Stimulated activated CD4-positive, alpha-beta T cell treated with anti-CD3 and anti-CD28 coated beads, Interleukin-15, amount 100 ng/mL, for 1 hour (primary cell): Measurements from ENCODE around the gene BHLHE40.

Experiments used
- DNase-seq, 2 donors: peaks; one replicate each; pipeline ENCODE4 v3.0.0-alpha.2; 2020; ENCODE audit warnings: low read depth in 1 of 2, low spot score in 1 of 2

The BHLHE40 gene

GRCh38 chr3:5016211-5017161, 37.2 kb downstream of the BHLHE40 start:
- no peak for DNase-seq

GRCh38 chr3:5017925-5018531, 38.8 kb downstream of the BHLHE40 start:
- DNase-seq: no peak

- DNase-seq: peak; percentile 42 to 60
These were observed 40.4 kb downstream of the BHLHE40 start for GRCh38 chr3:5019411-5020241.

GRCh38 chr3:5020242-5020722, 41.0 kb downstream of the BHLHE40 start:
- DNase-seq: no peak

- no peak for DNase-seq
These were observed 42.2 kb downstream of the BHLHE40 start for GRCh38 chr3:5021116-5022092.

GRCh38 chr3:5022187-5022965, 43.1 kb downstream of the BHLHE40 start:
- no peak for DNase-seq

- DNase-seq: no peak
These were observed 43.9 kb downstream of the BHLHE40 start for GRCh38 chr3:5022966-5023776.

GRCh38 chr3:5023777-5024346, 44.6 kb downstream of the BHLHE40 start:
- no peak for DNase-seq

GRCh38 chr3:5026046-5026362, 46.8 kb downstream of the BHLHE40 start:
- no peak for DNase-seq

- no peak for DNase-seq
These were observed 50.5 kb downstream of the BHLHE40 start for GRCh38 chr3:5029715-5030114.

GRCh38 chr3:5030152-5030551, 50.9 kb downstream of the BHLHE40 start:
- no peak for DNase-seq

GRCh38 chr3:5032844-5033243, 53.6 kb downstream of the BHLHE40 start:
- no peak for DNase-seq
